HCT116 (cell line): Measurements from ENCODE around the gene APPBP2. TPM values are rescaled to one million over a fixed set of nuclear protein-coding genes. Genes with fewer than 3 reads are reported as not detected.
A peak's percentile ranks its signal among the peaks of the same experiment; 100 is the strongest.
"Not testable (repeated sequence)": the region's sequence is repeated elsewhere in the genome, so short reads cannot be mapped to it uniquely, and the experiment has no call there.

Experiments
- ATAC-seq: fragments of 200-7000 bp; cut with Tn5 transposase; 2 replicates; pipeline ENCODE4 v1.9.1; 2020; ENCODE audit warnings: mild to moderate bottlenecking, moderate library complexity
- BruUV-seq: library from RNA; stranded (reverse); fragments of 400-500 nt; replicated peaks from 2 replicates; lab custom pipeline; 2021; lab: Mats Ljungman, UMichigan
- CTCF ChIA-PET: fragments of 300-600 bp; sonication (Branson Sonifier 250); formaldehyde crosslinking; loops from one replicate; lab custom pipeline; 2021; ENCODE audit warnings: antibody characterized with exemption; lab: Charles Lee
- POLR2A ChIA-PET: fragments of 300-600, 350-600 bp; sonication (Branson Sonifier 250); formaldehyde crosslinking; loops from one replicate; lab custom pipeline; 2021; ENCODE audit warnings: antibody characterized with exemption; lab: Charles Lee
- RAD21 ChIA-PET, 2 experiments: fragments of 300-600 bp; sonication (Branson Sonifier 250); formaldehyde crosslinking; loops; one replicate each; lab custom pipeline; 2023; ENCODE audit warnings: low total read pairs in 2 of 2; ENCODE audit not compliant: uncharacterized antibody in 2 of 2, unreplicated experiment in 2 of 2, low non-redundant PET in 1 of 2; lab: Charles Lee
- DNase-seq: peaks from one replicate; pipeline ENCODE4 v3.0.0-alpha.2; 2010; ENCODE audit warnings: low read depth, low spot score
- H2AFZ ChIP-seq: fragments of 200-600 bp; shearing (Covaris generic), sonication (generic); 2 replicates; pipeline ENCODE4 v1.6.1; 2017; ENCODE audit warnings: low read depth, mixed run types, mixed read lengths, antibody characterized with exemption, low read length; ENCODE audit not compliant: poor library complexity, severe bottlenecking
- H3K27ac ChIP-seq: 2 replicates; pipeline ENCODE4 v1.5.1; 2012; ENCODE audit warnings: low read depth, low read length
- H3K27me3 ChIP-seq: fragments of 200-600 bp; sonication (generic); 2 replicates; pipeline ENCODE4 v1.6.1; 2016; ENCODE audit warnings: mixed run types, low read length, mixed read lengths; ENCODE audit not compliant: insufficient read depth
- H3K36me3 ChIP-seq, 2 experiments: fragments of 200-500 bp in 1 of 2; fragments of 200-600 bp in 1 of 2; sonication (Bioruptor generic) in 1 of 2; sonication (generic) in 1 of 2; 2 replicates each; pipeline versions ENCODE4 v1.5.1 to v1.6.1; 2014 to 2016; ENCODE audit warnings: low read length in 2 of 2, inconsistent platforms in 1 of 2, mixed read lengths in 1 of 2, mixed run types in 1 of 2; ENCODE audit not compliant: insufficient read depth in 2 of 2, control insufficient read depth in 1 of 2
- H3K4me1 ChIP-seq, 2 experiments: fragments of 200-600 bp in 1 of 2; sonication (generic) in 1 of 2; 2 replicates each; pipeline versions ENCODE4 v1.5.1 to v1.6.1; 2012 to 2017; ENCODE audit warnings: low read length in 2 of 2, inconsistent platforms in 1 of 2, mild to moderate bottlenecking in 1 of 2, mixed read lengths in 1 of 2, mixed run types in 1 of 2, moderate library complexity in 1 of 2; ENCODE audit not compliant: insufficient read depth in 2 of 2, control insufficient read depth in 1 of 2
- H3K4me2 ChIP-seq: fragments of 200-600 bp; sonication (generic); 2 replicates; pipeline ENCODE4 v1.6.1; 2017; ENCODE audit warnings: mixed run types, low read length, mixed read lengths
- H3K4me3 ChIP-seq, 2 experiments: fragments of 200-600 bp in 1 of 2; sonication (generic) in 1 of 2; replicated peaks in 1 of 2; 2 replicates each; pipeline ENCODE4 v1.5.1; 2011 to 2016; ENCODE audit warnings: low read length in 2 of 2, control low read depth in 1 of 2, low read depth in 1 of 2, mild to moderate bottlenecking in 1 of 2, mixed read lengths in 1 of 2, mixed run types in 1 of 2
- H3K79me2 ChIP-seq: fragments of 200-600 bp; sonication (generic); 2 replicates; pipeline ENCODE4 v1.6.1; 2017; ENCODE audit warnings: mild to moderate bottlenecking, mixed run types, low read length, moderate library complexity, mixed read lengths; ENCODE audit not compliant: insufficient read depth
- H3K9ac ChIP-seq: fragments of 200-600 bp; sonication (generic); 2 replicates; pipeline ENCODE4 v1.6.1; 2016; ENCODE audit warnings: low read length, mixed read lengths
- H3K9me2 ChIP-seq: fragments of 200-600 bp; sonication (generic), shearing (Covaris generic); 2 replicates; pipeline ENCODE4 v1.6.1; 2017; ENCODE audit warnings: mixed run types, mild to moderate bottlenecking, moderate library complexity; ENCODE audit not compliant: insufficient read depth
- H3K9me3 ChIP-seq, 2 experiments: fragments of 200-500 bp in 1 of 2; fragments of 200-600 bp in 1 of 2; sonication (Bioruptor generic) in 1 of 2; sonication (generic) in 1 of 2; 2 replicates each; pipeline ENCODE4 v1.6.1; 2014 to 2017; ENCODE audit warnings: low read length in 2 of 2, mixed read lengths in 2 of 2, inconsistent platforms in 1 of 2, low read depth in 1 of 2, mild to moderate bottlenecking in 1 of 2, mixed run types in 1 of 2, moderate library complexity in 1 of 2; ENCODE audit not compliant: control insufficient read depth in 1 of 2, insufficient read depth in 1 of 2
- H4K20me1 ChIP-seq: fragments of 200-600 bp; sonication (generic), shearing (Covaris generic); 2 replicates; pipeline ENCODE4 v1.6.1; 2017; ENCODE audit warnings: mixed run types, mild to moderate bottlenecking, moderate library complexity; ENCODE audit not compliant: insufficient read depth
- CBX3 ChIP-seq: IDR thresholded peaks from 2 replicates; pipeline ENCODE4 v1.6.1; 2012; ENCODE audit warnings: low read depth
- intact Hi-C: fragments of 100-400 bp; cut with micrococcal nuclease; formaldehyde crosslinking; loops from 2 replicates; pipeline ENCODE4 v1.10.0; 2022
- total RNA-seq: library from RNA; stranded (reverse); gene quantifications from one replicate; pipeline ENCODE4 v1.2.1, GENCODE V29; 2021; ENCODE audit not compliant: unreplicated experiment

APPBP2 gene
- total RNA-seq, 1 experiment from 2014 or later = 35.8 TPM

- H3K4me2 ChIP-seq, H3K9ac ChIP-seq, H3K9me3 ChIP-seq, H3K4me1 ChIP-seq, H3K9me2 ChIP-seq, H2AFZ ChIP-seq, H3K27ac ChIP-seq, POLR2A ChIA-PET, H4K20me1 ChIP-seq, CTCF ChIA-PET, H3K27me3 ChIP-seq, ATAC-seq, H3K36me3 ChIP-seq, RAD21 ChIA-PET, BruUV-seq, DNase-seq, H3K79me2 ChIP-seq, H3K4me3 ChIP-seq: not testable (repeated sequence)
- intact Hi-C loops = loop anchor here (5.0 to 10.0 kb wide), 2 partner anchors 329 to 396 kb away; no protein-coding TSS in a partner anchor
- 0 out of 2 replicates have a peak, but pooled peaks have one; percentile 23 for TF ChIP-seq CBX3
These were observed 92.7 kb downstream of the APPBP2 start for GRCh38 chr17:60433021-60433997.

- H3K4me1 ChIP-seq, RAD21 ChIA-PET, BruUV-seq, H3K4me2 ChIP-seq, POLR2A ChIA-PET, H3K4me3 ChIP-seq, H3K27ac ChIP-seq, H3K36me3 ChIP-seq, H3K9me3 ChIP-seq, H3K27me3 ChIP-seq, H3K79me2 ChIP-seq, H2AFZ ChIP-seq, H3K9ac ChIP-seq, H3K9me2 ChIP-seq, DNase-seq, ATAC-seq, CTCF ChIA-PET, H4K20me1 ChIP-seq: not testable (repeated sequence)
- intact Hi-C loops = loop anchor here (5.0 to 10.0 kb wide), 2 partner anchors 326 to 393 kb away; no protein-coding TSS in a partner anchor
These were observed 95.5 kb downstream of the APPBP2 start for GRCh38 chr17:60430561-60430960.

- RAD21 ChIA-PET, H3K79me2 ChIP-seq, ATAC-seq, H3K9me3 ChIP-seq, H3K9me2 ChIP-seq, CTCF ChIA-PET, H3K36me3 ChIP-seq, H4K20me1 ChIP-seq, DNase-seq, H2AFZ ChIP-seq, H3K4me2 ChIP-seq, intact Hi-C loops, H3K27me3 ChIP-seq, H3K4me3 ChIP-seq, H3K4me1 ChIP-seq, H3K9ac ChIP-seq, BruUV-seq, H3K27ac ChIP-seq: not testable (repeated sequence)
- POLR2A ChIA-PET = interaction anchor here (0.6 to 0.7 kb wide), 2 partner anchors 23 to 115 kb away, joined by 3 to 5 read pairs; no protein-coding TSS in a partner anchor
These were observed 97.6 kb downstream of the APPBP2 start for GRCh38 chr17:60428491-60428890.
